Pons (tissue), 1 donor: ENCODE results near the gene CDH13.

Experiments used
- DNase-seq: peaks from one replicate; pipeline ENCODE4 v3.0.0-alpha.2; 2016; ENCODE audit warnings: low spot score

CDH13 gene

DNA sequence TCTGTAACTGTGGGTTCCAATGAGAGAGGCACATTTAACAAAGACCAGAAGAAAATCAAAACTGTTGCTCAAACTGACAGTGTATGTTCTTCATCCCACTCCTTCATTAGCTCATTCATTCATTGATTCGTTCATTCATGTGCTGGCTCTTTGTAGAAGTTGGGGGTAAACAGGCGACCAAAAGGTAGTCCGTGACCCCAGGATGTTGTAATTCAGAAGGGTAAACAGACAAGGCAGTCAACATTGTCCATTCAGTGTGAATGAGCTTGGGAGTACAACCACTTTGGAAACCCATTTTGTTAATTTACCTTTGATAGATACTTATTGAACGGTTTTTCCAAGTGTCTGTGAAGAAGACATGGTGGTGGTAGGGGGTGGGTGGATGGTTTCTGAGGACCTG is 26.1 kb downstream of the CDH13 start:
- no peak for DNase-seq

DNA sequence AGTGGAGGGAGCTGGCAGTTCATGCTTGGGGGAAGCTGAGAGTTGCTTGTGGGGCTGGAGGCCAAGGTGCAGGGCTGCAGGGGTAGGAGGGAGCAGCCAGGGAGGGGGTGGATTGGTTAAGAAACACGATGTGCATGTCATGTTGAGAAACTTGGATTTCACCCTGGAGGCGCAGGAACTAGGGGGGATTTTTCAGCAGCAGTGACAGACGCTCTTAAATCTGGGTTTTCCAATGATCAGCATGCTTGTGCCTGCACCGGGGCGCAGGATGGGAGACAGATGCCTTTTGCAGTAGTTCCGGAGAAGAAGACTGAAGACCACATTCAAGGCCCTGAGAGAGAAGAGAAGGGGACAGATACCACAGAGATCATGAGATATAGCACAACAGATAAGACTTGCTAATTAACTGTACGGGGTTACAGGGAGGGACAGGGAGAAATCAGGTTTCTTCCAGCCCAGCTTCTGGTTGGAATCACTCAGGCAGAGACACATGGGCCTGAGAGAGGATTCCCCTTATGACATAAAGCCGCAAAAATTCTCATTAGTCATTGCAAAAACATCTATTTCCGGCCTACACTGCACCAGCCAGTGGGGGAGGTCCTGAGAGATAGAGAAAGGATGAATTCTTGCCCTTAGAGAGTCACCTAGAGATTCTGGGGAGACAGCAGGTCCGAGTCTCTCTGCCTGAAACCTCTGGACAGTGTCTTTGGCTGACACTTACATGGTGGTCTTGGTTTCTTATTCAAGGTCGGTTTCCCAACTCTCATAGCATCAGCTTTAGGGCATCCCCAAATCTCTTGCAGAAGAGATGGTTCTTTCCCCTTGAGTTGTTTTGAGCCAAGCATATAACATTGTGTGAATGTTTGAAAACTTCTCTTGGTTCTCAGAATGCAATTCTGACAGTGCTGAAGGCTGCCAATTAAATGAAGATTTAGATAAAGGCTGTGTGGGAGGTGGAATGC is 27.1 kb downstream of the CDH13 start:
- DNase-seq = no peak

DNA sequence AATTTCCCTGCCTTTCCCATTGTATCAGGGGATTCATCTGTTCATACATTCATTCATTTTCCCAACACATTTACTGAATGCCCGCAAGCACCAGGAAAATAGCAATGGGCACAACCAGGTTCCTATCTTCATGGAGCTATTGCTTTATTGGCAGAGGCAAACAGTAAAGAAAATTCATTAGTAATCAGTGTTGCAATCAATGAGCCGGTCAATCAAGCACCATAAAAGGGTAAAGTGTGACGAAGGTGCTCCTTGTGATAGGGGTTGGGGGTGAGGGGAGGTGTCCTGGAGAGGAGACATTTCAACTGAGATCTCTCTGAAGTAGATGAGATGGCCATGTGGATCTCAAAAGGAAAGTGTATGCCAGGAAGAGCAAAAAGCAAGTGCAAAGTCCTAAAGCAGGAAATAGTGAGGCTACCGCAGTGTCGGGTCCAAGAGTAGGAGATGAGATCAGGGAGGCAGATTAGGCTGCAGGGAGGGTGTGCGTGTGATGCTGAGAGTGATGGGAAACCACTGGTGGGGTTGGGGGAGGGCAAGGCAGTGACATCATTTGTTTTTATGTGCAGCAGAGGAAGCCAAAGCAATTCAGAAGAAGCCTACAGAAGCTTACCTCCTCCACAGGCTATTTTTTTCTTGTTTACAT is 28.4 kb downstream of the CDH13 start:
- DNase-seq = no peak

DNA sequence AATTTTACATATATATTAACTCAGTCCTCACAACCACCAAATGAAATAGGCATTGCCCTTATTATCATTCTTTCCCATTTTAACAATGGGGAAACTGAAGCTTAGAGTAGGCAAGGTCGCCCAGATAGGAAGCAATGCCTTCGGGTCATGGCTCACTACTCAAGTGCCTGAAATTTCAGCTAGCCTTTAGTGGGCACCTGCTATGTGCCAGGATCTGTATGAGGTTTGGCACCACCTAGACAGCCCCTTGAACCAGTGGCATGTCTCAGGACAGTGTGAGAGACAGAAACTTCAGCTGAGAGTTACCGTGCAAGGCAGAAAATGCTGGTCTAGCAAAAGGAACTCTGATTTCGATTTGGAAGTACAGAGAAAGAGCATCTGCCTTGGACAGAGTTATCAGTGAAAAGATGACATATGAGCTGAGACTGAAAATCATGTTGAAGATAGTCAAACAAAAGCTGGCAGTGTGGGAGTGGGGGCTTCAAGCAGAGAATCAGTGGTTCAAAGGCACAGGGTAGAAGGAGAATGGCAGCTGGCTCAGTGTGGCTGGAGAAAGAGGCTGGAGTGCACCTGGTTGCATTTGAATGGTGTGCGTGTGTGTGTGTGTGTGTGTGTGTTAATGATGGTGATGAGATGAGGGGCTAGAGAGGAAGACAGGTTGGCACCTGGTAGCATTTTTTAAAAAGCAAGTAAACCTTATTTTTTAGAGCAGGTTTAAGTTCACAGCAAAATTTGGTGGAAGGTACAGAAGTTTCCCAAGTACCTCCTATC is 29.1 kb downstream of the CDH13 start:
- no peak for DNase-seq

DNA sequence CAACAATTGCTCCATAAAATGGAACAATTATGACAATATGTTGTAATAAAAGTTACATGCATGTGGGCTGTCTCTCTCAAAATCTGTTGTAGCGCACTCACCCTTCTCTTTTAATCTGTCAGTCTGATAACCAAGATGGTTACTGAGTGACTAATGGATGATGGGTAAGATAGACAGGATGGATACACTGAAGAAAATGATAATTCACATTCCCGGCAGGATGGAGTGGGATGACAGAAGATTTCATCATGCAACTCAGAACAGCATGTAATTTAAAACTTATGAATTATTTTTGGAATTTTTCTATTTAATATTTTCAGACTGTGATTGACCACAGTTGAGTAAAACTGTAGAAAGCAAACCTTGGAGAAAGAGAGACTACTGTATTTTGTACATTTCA is 30.5 kb downstream of the CDH13 start:
- no peak for DNase-seq

DNA sequence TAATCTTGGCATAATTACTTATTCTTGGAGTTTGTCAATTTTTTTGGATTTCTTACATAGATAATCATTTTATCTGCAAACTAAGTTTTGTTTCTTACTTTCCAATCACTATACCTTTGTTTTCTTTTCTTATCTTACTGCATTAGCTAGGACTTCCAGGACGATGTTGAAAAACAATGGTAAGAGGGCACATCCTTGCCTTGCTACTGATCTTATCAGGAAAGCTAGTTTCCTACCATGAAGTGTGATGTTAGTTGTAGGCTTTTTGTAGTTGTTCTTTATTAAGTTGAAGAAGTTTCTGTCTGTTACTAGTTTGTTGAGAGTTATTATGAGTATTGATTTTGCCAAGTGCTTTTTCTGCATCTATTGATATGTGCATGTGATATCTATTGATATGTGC is 31.0 kb downstream of the CDH13 start:
- no peak for DNase-seq

DNA sequence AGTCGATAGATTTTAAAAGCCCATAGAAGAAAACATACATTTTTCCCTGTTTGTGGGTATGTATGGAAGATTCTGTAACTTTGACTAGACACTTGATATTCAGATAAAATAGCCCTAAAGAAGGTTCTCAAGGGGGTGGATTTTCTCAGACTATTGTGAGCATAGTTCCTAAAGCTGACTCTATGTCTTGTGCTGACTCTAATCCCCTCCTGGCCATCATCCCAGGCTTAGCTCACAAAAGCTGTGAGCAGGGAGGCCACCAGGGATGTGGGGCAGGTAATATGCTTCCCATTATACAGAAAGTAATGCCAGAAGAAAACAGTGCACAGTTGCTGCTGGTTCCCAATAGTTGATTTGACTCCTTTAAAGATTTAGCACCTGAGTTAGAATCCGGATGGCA is 32.0 kb downstream of the CDH13 start:
- DNase-seq = no peak

DNA sequence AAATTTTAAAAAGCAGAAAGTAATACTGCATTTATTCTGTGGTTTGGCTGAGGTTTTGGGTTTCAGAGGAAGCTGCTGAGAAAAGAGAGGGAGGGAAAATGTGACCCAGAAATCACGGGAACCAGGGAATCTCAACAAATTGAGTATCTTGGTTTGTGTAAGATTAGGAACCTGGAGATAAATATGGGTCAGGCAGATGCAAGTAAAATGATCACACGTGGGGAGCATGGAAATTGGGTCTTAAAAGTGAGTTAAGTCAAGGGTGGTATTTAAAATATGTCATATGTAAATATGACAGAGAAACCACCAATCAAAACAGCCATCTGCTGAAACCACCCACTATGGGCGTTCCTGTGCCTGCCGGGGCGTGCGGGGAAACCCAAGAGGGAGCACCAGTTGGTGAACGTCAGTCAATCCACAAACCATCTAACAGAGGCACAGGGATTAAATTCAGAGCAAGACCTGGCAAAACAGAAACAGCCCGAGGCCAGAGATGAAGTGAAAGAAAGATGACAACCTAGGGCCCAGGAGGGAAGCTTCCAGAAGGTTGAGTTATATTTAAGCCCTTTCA is 33.4 kb downstream of the CDH13 start:
- no peak for DNase-seq

DNA sequence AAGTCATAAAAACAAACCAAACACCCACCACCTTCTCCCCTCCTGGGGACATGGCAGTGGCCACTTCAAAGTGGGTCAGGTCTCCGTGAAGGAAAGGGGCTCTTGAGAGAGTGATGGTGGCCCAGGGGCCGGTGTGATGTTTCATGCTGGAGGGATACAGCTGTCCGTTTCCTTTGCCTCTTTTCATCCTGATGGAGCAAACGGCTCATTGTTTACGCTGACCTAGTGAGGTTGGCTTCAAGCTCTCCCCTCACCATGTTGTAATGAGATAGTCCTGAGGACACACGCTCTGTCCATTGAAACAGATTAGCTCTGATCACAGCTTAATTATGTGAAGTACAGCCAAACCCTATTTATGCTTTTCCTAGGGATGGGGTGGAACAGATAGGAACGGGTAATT is 34.2 kb downstream of the CDH13 start:
- DNase-seq = no peak

DNA sequence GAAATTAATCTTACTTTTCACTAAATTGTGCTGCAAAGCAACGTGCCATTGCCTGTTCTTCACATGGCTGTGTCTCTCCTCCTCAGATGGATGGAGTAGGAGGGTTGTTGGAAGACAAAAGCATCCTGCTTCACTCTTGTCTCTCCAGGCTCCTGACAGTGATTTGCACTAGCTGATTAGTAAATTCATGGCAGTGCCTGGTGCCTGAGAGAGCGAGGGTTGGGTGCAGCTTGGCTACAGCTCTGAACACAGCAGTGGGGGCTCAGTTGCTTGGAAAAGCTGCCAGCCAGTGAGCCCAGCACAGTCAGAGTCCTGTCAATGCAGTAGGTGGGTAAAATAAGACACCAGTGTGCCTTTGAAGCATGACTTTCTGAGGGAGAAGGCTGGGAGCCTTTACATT is 37.4 kb downstream of the CDH13 start:
- DNase-seq = no peak

DNA sequence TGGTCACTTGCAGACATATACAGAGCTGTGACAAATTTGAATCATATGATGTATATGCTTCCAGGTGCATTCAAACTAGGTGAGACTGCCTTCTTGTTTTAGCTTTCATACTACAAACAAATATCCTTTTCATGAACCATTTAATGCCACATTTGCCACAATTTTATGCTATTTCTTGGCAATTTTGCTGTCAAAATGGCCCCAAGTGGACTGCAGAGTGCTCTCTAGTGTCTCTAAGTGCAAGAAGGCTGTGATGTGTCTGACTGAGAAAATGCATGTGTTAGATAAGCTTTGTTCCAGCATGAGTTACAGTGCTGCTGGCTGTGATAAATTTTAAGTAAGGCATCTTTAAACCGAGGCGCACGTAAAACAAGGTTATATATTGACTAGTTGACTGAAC is 38.3 kb downstream of the CDH13 start:
- DNase-seq = no peak

DNA sequence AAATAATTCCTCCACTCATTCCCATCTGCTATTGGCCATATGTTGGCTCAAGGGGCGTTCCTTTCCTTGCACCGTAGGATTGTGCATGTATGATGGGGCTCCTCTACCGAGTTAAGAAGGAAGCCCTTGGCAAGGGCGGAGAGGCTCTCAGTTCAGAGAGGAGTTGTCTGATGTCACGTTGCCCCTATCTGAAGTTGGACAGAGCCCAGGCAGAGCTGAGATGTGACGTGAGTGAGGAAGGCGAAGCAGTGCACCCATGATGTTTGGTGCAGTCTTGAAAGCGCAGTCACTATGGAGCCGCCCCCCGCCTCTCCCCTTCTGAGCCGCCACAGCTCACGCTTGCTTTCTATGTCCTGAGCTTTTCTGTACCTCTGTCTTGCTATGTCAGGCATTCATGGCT is 40.7 kb downstream of the CDH13 start:
- DNase-seq = no peak

DNA sequence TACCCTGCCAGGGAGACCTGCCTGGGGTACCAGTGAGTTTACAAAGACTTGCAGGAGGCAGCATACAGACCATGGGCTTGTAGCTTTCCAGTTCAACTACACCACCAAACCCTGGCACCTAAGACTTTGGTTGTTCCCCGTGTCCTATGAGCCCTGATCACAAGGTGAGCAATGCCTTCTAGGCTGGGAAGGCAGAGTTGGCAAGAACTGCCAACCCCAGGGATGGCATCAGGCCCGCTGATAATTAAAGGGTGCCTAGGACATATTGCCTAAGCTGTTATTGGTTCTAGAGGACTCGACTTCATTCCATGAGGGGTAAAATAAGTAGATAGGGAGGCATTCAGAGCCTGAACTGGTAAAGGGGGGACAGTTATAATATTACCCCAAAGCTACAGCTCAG is 41.3 kb downstream of the CDH13 start:
- DNase-seq = no peak

DNA sequence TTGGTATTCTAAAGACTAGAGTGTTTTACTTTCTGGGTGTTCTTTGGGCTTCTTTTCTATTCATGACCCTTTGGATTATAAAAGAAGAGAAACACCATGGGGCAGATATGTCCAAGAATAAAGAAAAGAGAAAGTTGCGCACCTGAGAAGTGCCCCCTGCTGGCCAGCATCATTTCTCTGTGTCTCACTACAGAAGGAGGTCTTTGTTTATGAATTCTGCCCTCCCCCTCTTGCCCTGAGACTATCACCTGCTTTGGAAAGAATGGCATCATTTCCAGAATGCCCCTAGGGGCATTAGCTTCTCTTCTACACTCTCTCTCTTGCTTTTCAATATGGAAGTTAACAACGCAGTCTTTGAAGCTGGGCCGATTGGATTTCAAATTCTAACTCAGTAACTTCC is 45.0 kb downstream of the CDH13 start:
- no peak for DNase-seq

DNA sequence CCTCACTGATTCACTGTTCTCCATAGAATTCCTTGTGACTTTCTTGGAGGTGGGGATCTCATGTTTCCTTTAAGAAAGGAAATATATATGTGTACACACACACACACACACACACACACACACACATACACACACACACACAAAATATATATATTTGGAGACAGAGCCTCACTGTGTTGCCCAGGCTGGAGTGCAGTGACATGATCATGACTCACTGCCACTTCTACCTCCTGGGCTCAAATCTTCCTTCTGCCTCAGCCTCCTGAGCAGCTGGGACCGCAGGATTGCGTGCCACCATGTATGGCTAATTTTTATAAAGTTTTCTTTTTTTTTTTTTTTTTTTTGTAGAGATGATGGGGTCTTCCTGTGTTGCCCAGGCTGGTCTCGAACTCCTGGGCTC is 45.9 kb downstream of the CDH13 start:
- DNase-seq = no peak

DNA sequence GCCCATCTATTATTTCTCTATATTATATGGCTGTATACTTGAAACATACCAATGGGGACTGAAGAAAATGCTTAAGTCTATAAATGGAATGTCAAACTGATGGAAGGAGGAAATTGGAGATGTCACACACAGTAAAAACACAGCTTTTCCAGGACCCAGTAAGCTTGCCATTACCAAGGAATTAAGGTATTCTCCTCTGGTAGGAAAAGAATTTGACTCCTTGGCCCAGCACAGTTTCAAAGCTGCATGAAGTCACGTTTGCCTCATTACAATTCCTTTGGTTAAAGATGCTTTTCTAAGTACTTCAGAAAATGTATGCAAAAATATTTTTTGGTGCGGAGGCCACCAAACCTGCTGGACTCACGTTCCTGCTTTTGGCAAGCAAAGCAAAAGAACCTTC is 48.5 kb downstream of the CDH13 start:
- DNase-seq = no peak

DNA sequence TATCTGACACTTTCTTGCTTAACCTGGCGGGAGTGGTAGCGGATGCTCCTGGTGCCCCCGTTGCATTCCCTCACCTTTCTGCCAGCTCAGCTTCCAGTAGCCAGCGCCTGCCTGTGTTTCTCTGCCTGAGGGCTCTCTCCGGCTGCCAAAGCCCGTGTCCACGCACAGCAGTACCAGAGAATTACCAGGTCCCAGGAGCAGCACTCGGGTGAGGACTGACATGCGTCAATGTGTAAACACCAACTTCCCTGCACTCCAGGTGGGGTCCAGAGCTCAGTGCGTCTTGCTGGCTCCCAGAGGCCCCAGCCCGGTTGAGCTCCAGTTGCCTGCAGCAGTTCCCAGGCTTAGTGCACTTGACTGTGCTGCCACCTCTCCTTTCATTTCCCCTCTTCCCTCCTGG is 54.8 kb downstream of the CDH13 start:
- no peak for DNase-seq

DNA sequence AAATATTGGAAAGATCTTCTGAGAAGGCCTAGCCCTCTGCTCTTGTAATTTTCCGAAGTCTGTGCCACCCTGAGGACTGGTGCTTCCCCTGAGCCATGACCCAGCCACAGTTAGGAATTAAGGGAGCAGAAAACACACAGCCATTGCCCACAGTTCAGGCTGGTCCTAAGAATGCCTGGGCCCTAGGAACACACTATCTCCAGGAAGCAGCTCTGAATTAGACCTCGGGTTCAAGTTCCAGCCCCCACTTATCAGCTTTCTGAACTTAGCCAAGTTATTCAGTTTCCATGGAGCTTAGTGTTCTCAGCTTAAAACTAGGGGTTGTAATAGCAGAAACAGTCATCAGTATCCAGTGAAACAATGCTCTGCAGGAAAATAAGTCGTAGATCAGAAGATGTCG is 56.0 kb downstream of the CDH13 start:
- DNase-seq = no peak

DNA sequence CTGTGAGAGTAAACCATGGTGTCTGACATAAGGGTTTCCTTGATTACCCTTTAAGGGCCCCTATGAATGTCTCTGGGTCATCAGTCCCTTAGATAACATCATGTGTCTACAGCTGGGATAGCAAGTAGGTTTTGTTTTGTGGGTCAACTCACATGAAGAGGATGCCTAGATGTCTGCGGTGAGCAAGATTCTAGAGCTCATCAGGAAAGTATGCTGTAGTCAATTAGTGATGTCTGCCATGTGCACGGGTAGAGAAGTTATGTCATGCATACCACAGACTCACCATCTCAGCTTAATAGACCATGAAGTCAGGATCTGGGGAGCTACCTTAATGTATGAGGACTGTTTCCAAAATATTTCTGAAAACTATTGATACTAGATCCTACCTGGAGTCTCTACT is 57.5 kb downstream of the CDH13 start:
- DNase-seq = no peak

DNA sequence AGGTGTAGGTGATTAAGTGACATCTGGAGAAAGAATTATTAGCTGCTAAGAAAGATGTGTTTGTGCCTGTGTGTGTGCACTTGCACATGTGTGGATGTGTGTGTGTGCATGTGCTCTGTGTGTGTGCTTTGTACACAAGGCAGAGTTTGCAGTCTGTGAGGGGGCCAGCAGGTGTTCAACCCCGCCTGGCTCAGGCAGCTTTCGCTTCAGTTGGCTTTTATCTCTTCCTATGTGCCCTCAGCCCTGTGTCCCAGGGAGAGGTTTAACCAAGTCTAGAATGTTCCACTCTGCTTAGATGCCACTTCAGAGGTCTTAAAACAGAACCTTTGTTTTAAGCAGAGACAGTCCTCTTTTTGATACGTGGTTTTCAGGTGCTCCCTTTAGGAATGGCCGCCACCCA is 58.8 kb downstream of the CDH13 start:
- DNase-seq = no peak

DNA sequence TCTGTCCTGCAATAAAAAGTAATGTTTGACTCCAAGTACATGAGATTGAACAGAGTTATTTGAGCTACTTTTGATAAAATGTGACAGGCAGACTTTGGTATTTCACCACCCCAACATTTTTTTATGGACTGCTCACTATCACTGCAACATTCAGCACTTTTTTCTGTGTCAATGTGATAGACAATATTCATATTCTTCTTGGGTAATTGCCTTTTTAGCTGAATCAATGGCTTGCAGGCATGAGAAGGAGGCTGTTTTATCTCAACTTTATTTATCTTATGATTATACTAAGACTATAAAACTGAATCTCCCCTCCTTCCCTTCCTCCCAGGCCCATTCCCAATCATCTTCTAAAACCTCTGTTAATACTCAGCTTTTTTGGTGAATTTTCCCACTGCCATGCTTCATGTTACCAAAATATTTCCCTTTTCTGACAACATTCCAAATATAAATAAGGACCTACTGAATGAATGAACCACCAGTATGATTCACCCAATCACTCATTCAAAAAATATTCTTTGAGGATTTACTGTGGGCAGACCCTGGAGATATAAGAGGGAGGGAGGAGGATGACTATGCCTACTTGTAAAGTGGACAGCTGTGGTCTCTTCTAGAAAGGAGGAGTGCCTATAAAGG is 67.6 kb downstream of the CDH13 start:
- no peak for DNase-seq

DNA sequence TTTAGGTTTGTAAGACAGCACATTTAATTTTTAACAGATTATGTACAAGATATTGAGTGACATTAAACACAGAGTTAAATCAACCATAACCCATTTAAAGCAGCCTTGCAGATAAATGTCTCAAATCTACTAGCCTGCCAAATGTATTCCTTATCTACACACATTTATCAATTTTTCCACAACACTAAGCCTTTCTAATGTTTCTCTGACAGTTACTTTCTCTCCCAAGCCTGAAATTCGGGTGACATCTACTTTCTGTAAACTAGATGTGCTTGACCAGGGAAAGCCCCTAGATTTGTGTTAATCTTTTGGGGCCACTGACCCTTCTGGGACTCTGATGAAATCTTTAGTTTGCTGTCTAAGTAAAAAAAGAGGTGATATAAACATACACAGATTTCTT is 69.0 kb downstream of the CDH13 start:
- DNase-seq = no peak
